HepG2 (cell line): ENCODE data around the gene PTPRH. TPM values are rescaled to one million over a fixed set of nuclear protein-coding genes. Genes with fewer than 3 reads are reported as not detected.

Experiments used
- ATAC-seq: fragments of 200-7000 bp; cut with Tn5 transposase; 3 replicates; pipeline ENCODE4 v1.9.1; 2020; ENCODE audit warnings: mild to moderate bottlenecking, moderate library complexity
- BruUV-seq: library from RNA; stranded (reverse); fragments of 400-500 nt; replicated peaks from 2 replicates; lab custom pipeline; 2021; lab: Mats Ljungman, UMichigan
- CTCF ChIA-PET: fragments of 300-600 bp; formaldehyde crosslinking; extraction: SDS; loops from one replicate; lab custom pipeline; 2021; ENCODE audit warnings: low total read pairs, inconsistent platforms, low intra/inter-chr PET ratio; lab: Yijun Ruan, JAX
- POLR2A ChIA-PET: fragments of 350-600 bp; sonication (Branson Sonifier 250); formaldehyde crosslinking; loops from one replicate; lab custom pipeline; 2020; ENCODE audit warnings: antibody characterized with exemption, inconsistent platforms; lab: Yijun Ruan, JAX
- DNase-seq: peaks from one replicate; pipeline ENCODE4 v3.0.0-alpha.2; 2015; ENCODE audit warnings: low spot score
- FAIRE-seq: peaks from 3 replicates; lab custom pipeline; 2011; peaks lifted over from hg19 to GRCh38; lab: Jason Lieb, UNC
- H2AFZ ChIP-seq: one replicate; pipeline ENCODE4 v1.6.1; 2011; ENCODE audit warnings: low read length, inconsistent platforms
- H3K27ac ChIP-seq: fragments of 300-600 bp; 3 replicates; pipeline ENCODE4 v1.8.0; 2011; ENCODE audit warnings: mixed run types, mild to moderate bottlenecking, mixed read lengths, low read length, inconsistent platforms; ENCODE audit not compliant: insufficient read depth; ENCODE audit errors: extremely low read length
- H3K27me3 ChIP-seq, 2 experiments: fragments of 200-600 bp in 1 of 2; 2 replicates in 1 of 2; 3 replicates in 1 of 2; pipeline versions ENCODE4 v1.6.0 to v1.8.0; 2011; ENCODE audit warnings: low read length in 2 of 2, mild to moderate bottlenecking in 2 of 2, moderate library complexity in 2 of 2, inconsistent platforms in 1 of 2; ENCODE audit not compliant: insufficient read depth in 2 of 2, control insufficient read depth in 1 of 2
- H3K36me3 ChIP-seq, 2 experiments: fragments of 200-600 bp in 1 of 2; replicated peaks in 1 of 2; 2 replicates in 1 of 2; 3 replicates in 1 of 2; pipeline versions ENCODE4 v1.5.1 to v1.8.0; 2011; ENCODE audit warnings: low read length in 2 of 2, inconsistent platforms in 1 of 2; ENCODE audit not compliant: insufficient read depth in 2 of 2, control insufficient read depth in 1 of 2
- H3K4me1 ChIP-seq: 2 replicates; pipeline ENCODE4 v1.5.1; 2012; ENCODE audit warnings: low read length, inconsistent platforms; ENCODE audit not compliant: insufficient read depth
- H3K4me2 ChIP-seq: 2 replicates; pipeline ENCODE4 v1.6.0; 2011; ENCODE audit warnings: low read depth, low read length, inconsistent platforms
- H3K4me3 ChIP-seq, 3 experiments: fragments of 200-600 bp in 1 of 3; sonication (generic), shearing (Covaris generic) in 1 of 3; replicated peaks in 1 of 3; 2 replicates each; pipeline ENCODE4 v1.5.1; 2011 to 2016; ENCODE audit warnings: low read length in 3 of 3, inconsistent platforms in 2 of 3, low read depth in 2 of 3, mild to moderate bottlenecking in 2 of 3, control low read depth in 1 of 3, mixed read lengths in 1 of 3; ENCODE audit not compliant: insufficient read depth in 1 of 3
- H3K79me2 ChIP-seq: one replicate; pipeline ENCODE4 v1.6.1; 2011; ENCODE audit warnings: low read length, inconsistent platforms; ENCODE audit not compliant: insufficient read depth
- H3K9ac ChIP-seq: 2 replicates; pipeline ENCODE4 v1.6.0; 2011; ENCODE audit warnings: mild to moderate bottlenecking, low read depth, low read length, inconsistent platforms; ENCODE audit not compliant: insufficient read depth
- H3K9me3 ChIP-seq: 2 replicates; pipeline ENCODE4 v1.5.1; 2012; ENCODE audit warnings: mild to moderate bottlenecking, low read length
- H4K20me1 ChIP-seq: 2 replicates; pipeline ENCODE4 v1.6.0; 2011; ENCODE audit warnings: inconsistent platforms, mild to moderate bottlenecking, low read length, moderate library complexity; ENCODE audit not compliant: insufficient read depth
- DDIT3 ChIP-seq: sonication (generic); formaldehyde crosslinking; IDR thresholded peaks from 2 replicates; pipeline ENCODE4 v1.4.0; 2020; ENCODE audit warnings: mild to moderate bottlenecking, missing genetic modification reagents
- GZF1 ChIP-seq: sonication (generic); formaldehyde crosslinking; IDR thresholded peaks from 2 replicates; pipeline ENCODE4 v1.5.1; 2020; ENCODE audit warnings: mild to moderate bottlenecking, missing genetic modification reagents
- IKZF4 ChIP-seq: sonication (generic); formaldehyde crosslinking; IDR thresholded peaks from 2 replicates; pipeline ENCODE4 v1.5.1; 2020; ENCODE audit warnings: borderline replicate concordance, mild to moderate bottlenecking, low read depth, missing genetic modification reagents; ENCODE audit errors: not compliant biosample characterization
- MXI1 ChIP-seq: IDR thresholded peaks from 3 replicates; pipeline ENCODE4 v1.6.1; 2012; ENCODE audit warnings: low read depth, low read length, inconsistent platforms, borderline replicate concordance
- POGK ChIP-seq: sonication (generic); formaldehyde crosslinking; conservative IDR thresholded peaks from 2 replicates; pipeline ENCODE4 v1.8.0; 2022; ENCODE audit warnings: mild to moderate bottlenecking, moderate library complexity, missing genetic modification reagents
- SP1 ChIP-seq, 2 experiments: fragments of 450-650 bp in 1 of 2; sonication (generic) in 1 of 2; formaldehyde crosslinking in 1 of 2; IDR thresholded peaks; 2 replicates each; pipeline versions ENCODE4 v1.4.0 to v1.6.1; 2016 to 2020; ENCODE audit warnings: missing genetic modification reagents in 1 of 2
- ZBTB21 ChIP-seq: sonication (generic); formaldehyde crosslinking; IDR thresholded peaks from 2 replicates; pipeline ENCODE4 v1.4.0; 2020; ENCODE audit warnings: missing genetic modification reagents
- ZBTB38 ChIP-seq: sonication (generic); formaldehyde crosslinking; IDR thresholded peaks from 2 replicates; pipeline ENCODE4 v1.5.1; 2020; ENCODE audit warnings: mild to moderate bottlenecking, missing genetic modification reagents
- ZKSCAN1 ChIP-seq: fragments of 150-350 bp; IDR thresholded peaks from 2 replicates; pipeline ENCODE4 v1.6.1; 2014; ENCODE audit warnings: low read length
- ZKSCAN8 ChIP-seq: IDR thresholded peaks from 2 replicates; pipeline ENCODE4 v1.6.1; 2016; ENCODE audit warnings: borderline replicate concordance, missing genetic modification reagents, missing compliant biosample characterization
- ZNF350 ChIP-seq: sonication (generic); formaldehyde crosslinking; IDR thresholded peaks from 2 replicates; pipeline ENCODE4 v1.4.0; 2020; ENCODE audit warnings: mild to moderate bottlenecking, low read depth, missing genetic modification reagents, borderline replicate concordance
- WGBS: methylation state at CpG from one replicate; pipeline ENCODE4 v1.1.6; 2017; ENCODE audit warnings: low lambda C conversion rate; 5-methylcytosine and 5-hydroxymethylcytosine counted together
- in situ Hi-C: cut with HindIII; loops from 2 replicates; pipeline ENCODE4 v1.10.0; 2017; ENCODE audit warnings: low pct_unique_long_range_greater_than_20kb; ENCODE audit not compliant: extremely low pct_ligation_motif_present
- intact Hi-C: fragments of 100-400 bp; cut with micrococcal nuclease; formaldehyde crosslinking; loops from one replicate; pipeline ENCODE4 v1.10.0; 2022; ENCODE audit not compliant: unreplicated experiment
- polyA plus RNA-seq, 8 experiments: library from polyadenylated mRNA; depleted of rRNA in 3 of 8; stranded (reverse) in 7 of 8; unstranded in 1 of 8; fragments of >200 nt; fragmentation: Illumina TruSeq in 4 of 8; extraction: Trizol in 4 of 8; gene quantifications; 2 replicates each; pipeline versions ENCODE4 v1.2.1 to v1.2.3, GENCODE V29; 2011 to 2016; ENCODE audit warnings: low read depth in 4 of 8, missing spikeins in 1 of 8, mixed read lengths in 1 of 8; ENCODE audit not compliant: insufficient read depth in 1 of 8
- total RNA-seq, 5 experiments: library from RNA; depleted of rRNA; stranded (reverse); fragments of >200 nt; fragmentation: Illumina TruSeq; extraction: Trizol; gene quantifications; 2 replicates each; pipeline ENCODE4 v1.2.3, GENCODE V29; 2016; ENCODE audit warnings: low read depth in 1 of 5
- TF ChIP-seq, protein P1 (sequence below): sonication (generic); formaldehyde crosslinking; IDR thresholded peaks from 2 replicates; pipeline ENCODE4 v1.4.0; 2020; ENCODE audit warnings: missing genetic modification reagents
- TF ChIP-seq, protein P2 (sequence below), 2 experiments: sonication (generic) in 1 of 2; formaldehyde crosslinking in 1 of 2; IDR thresholded peaks; 2 replicates each; pipeline versions ENCODE4 v1.4.0 to v1.6.1; 2018 to 2020; ENCODE audit warnings: missing genetic modification reagents in 2 of 2, borderline replicate concordance in 1 of 2, low read depth in 1 of 2, mild to moderate bottlenecking in 1 of 2, missing biosample characterization in 1 of 2
- TF ChIP-seq, protein P3 (sequence below): sonication (generic); formaldehyde crosslinking; IDR thresholded peaks from 2 replicates; pipeline ENCODE4 v1.4.0; 2020; ENCODE audit warnings: missing genetic modification reagents

Gene PTPRH
- total and polyA plus RNA-seq, 2 of the 13 experiments (the other 11 are each of a cell fraction or from before 2014, with no cell fraction given) = 14.7 to 125 TPM

GRCh38 chr19:55160128-55160985 lies 48.9 kb downstream of the PTPRH start:
- peak; percentile 79 for ATAC-seq
- H3K4me3 ChIP-seq = no peak overlapping the region
- in situ Hi-C loops = no loop called here
- TF ChIP-seq GZF1 (CRISPR knock-in tag) = no peak
- TF ChIP-seq IKZF4 (CRISPR knock-in tag) = no peak
- TF ChIP-seq, protein P1, sequence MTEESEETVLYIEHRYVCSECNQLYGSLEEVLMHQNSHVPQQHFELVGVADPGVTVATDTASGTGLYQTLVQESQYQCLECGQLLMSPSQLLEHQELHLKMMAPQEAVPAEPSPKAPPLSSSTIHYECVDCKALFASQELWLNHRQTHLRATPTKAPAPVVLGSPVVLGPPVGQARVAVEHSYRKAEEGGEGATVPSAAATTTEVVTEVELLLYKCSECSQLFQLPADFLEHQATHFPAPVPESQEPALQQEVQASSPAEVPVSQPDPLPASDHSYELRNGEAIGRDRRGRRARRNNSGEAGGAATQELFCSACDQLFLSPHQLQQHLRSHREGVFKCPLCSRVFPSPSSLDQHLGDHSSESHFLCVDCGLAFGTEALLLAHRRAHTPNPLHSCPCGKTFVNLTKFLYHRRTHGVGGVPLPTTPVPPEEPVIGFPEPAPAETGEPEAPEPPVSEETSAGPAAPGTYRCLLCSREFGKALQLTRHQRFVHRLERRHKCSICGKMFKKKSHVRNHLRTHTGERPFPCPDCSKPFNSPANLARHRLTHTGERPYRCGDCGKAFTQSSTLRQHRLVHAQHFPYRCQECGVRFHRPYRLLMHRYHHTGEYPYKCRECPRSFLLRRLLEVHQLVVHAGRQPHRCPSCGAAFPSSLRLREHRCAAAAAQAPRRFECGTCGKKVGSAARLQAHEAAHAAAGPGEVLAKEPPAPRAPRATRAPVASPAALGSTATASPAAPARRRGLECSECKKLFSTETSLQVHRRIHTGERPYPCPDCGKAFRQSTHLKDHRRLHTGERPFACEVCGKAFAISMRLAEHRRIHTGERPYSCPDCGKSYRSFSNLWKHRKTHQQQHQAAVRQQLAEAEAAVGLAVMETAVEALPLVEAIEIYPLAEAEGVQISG = peak; percentile 46; the same call in 1 of the 2 replicates
- TF ChIP-seq POGK (CRISPR knock-in tag) = no peak
- TF ChIP-seq DDIT3 (CRISPR knock-in tag) = no peak
- TF ChIP-seq SP1 (IDR thresholded peaks at IDR 0.05) = no peak
- peak; percentile 62 for TF ChIP-seq SP1 (CRISPR knock-in tag; IDR thresholded peaks at IDR 0.05)
- 0 out of 2 replicates have a peak, but pooled peaks have one; percentile 35 for TF ChIP-seq ZNF350 (CRISPR knock-in tag)
- TF ChIP-seq MXI1 = peak; percentile 46; the same call in 1 of the 3 replicates
- TF ChIP-seq, protein P2, sequence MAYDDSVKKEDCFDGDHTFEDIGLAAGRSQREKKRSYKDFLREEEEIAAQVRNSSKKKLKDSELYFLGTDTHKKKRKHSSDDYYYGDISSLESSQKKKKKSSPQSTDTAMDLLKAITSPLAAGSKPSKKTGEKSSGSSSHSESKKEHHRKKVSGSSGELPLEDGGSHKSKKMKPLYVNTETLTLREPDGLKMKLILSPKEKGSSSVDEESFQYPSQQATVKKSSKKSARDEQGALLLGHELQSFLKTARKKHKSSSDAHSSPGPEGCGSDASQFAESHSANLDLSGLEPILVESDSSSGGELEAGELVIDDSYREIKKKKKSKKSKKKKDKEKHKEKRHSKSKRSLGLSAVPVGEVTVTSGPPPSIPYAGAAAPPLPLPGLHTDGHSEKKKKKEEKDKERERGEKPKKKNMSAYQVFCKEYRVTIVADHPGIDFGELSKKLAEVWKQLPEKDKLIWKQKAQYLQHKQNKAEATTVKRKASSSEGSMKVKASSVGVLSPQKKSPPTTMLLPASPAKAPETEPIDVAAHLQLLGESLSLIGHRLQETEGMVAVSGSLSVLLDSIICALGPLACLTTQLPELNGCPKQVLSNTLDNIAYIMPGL (CRISPR knock-in tag; IDR thresholded peaks at IDR 0.05; ENCODE audit: borderline replicate concordance in 1 of 2, low read depth in 1 of 2) = peak; percentile 61 to 82; a peak in 3 of 4 replicates
- TF ChIP-seq ZKSCAN8 (CRISPR knock-in tag) = no peak
- no peak for TF ChIP-seq ZBTB21 (CRISPR knock-in tag)
- TF ChIP-seq, protein P3, sequence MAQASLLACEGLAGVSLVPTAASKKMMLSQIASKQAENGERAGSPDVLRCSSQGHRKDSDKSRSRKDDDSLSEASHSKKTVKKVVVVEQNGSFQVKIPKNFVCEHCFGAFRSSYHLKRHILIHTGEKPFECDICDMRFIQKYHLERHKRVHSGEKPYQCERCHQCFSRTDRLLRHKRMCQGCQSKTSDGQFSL (CRISPR knock-in tag) = peak; percentile 66; the same call in 1 of the 2 replicates
- TF ChIP-seq ZKSCAN1 = no peak
- TF ChIP-seq ZBTB38 = no peak; the same call in 1 of the 2 replicates

More at GRCh38 chr19:55160128-55160985, 48.9 kb downstream of the PTPRH start:
- H3K36me3 ChIP-seq = no peaks in the 10 kb centered on the region
- WGBS = 26% methylated on average over 2 of the region's 33 CpGs
- H4K20me1 ChIP-seq = no peaks in the 10 kb centered on the region
- BruUV-seq = no TSS peak
- no peak overlapping the region for H3K9ac ChIP-seq
- H3K27me3 ChIP-seq = peaks cover 0 to 31% of the 10 kb centered on the region in 2 experiments; a peak in 2 of 5 replicates
- no peaks in the 10 kb centered on the region for H3K9me3 ChIP-seq
- POLR2A ChIA-PET = interaction anchor here (0.7 to 1.1 kb wide), 4 partner anchors 43 to 301 kb away, joined by 3 to 5 read pairs (median 4); partner anchors contain the start of genes ISOC2, PPP1R12C and PPP6R1
- peak; percentile 81 for DNase-seq
- no peak overlapping the region for H3K4me2 ChIP-seq
- CTCF ChIA-PET = interaction anchor here (0.7 to 1.5 kb wide), 2 partner anchors 15 to 19 kb away, joined by 3 to 15 read pairs; no protein-coding TSS in a partner anchor
- H3K79me2 ChIP-seq = no peaks in the 10 kb centered on the region
- H2AFZ ChIP-seq = no peak overlapping the region
- peak; percentile 23 for FAIRE-seq
- no peak overlapping the region for H3K27ac ChIP-seq
- intact Hi-C loops = loop anchor here (2.0 kb wide), 1 partner anchor 20 kb away; no protein-coding TSS in a partner anchor
- H3K4me1 ChIP-seq = peaks cover 20% of the 10 kb centered on the region
